Kidney epithelial cell (primary cell): ENCODE measurements around the gene MCFD2. TPM values are rescaled to one million over a fixed set of nuclear protein-coding genes. Genes with fewer than 3 reads are reported as not detected.

Source experiments
- DNase-seq: peaks from one replicate; pipeline ENCODE4 v3.0.0-alpha.2; 2010; ENCODE audit warnings: low read depth
- H3K27me3 ChIP-seq: 2 replicates; pipeline ENCODE4 v1.6.0; 2011; ENCODE audit warnings: low read length; ENCODE audit not compliant: control insufficient read depth, insufficient read depth
- H3K36me3 ChIP-seq: 2 replicates; pipeline ENCODE4 v1.5.1; 2011; ENCODE audit warnings: low read length; ENCODE audit not compliant: control insufficient read depth, insufficient read depth
- H3K4me3 ChIP-seq: 2 replicates; pipeline ENCODE4 v1.5.1; 2011; ENCODE audit warnings: low read depth, mild to moderate bottlenecking, control low read depth, low read length
- total RNA-seq: library from RNA; depleted of rRNA; stranded (reverse); fragments of >200 nt; gene quantifications from 2 replicates; pipeline ENCODE4 v1.2.3, GENCODE V29; 2015
- TF ChIP-seq, protein P1 (sequence below): IDR thresholded peaks from 2 replicates; pipeline ENCODE4 v1.5.1; 2011; ENCODE audit warnings: mild to moderate bottlenecking, moderate library complexity, low read length, control low read depth, inconsistent platforms; ENCODE audit not compliant: insufficient read depth, poor library complexity, severe bottlenecking

Gene MCFD2
- total RNA-seq, 1 donor from 2014 or later: 175 TPM

DNA sequence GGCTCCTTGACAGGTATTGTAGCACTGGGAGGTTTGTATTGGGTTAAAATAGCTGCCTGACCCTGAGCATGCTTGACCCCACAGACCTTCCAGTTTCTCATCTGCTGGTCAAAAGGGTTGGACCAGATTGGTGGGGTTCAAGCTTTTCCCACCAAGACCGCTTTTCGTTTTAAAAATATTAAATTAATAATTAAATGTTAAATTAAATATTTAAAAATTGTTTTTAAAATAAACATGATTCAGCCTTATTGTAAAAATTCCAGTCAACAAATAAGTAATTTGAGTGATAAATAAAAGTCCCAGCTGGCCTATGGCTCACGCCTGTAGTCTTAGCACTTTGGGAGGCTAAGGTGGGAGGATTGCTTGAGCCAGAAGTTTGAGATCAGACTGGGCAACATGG is 36.6 kb upstream of the MCFD2 start:
- no peaks in the 10 kb centered on the region for H3K27me3 ChIP-seq
- H3K4me3 ChIP-seq: no peak overlapping the region
- H3K36me3 ChIP-seq: peaks cover 1% of the 10 kb centered on the region
- no peak for DNase-seq
- TF ChIP-seq, protein P1, sequence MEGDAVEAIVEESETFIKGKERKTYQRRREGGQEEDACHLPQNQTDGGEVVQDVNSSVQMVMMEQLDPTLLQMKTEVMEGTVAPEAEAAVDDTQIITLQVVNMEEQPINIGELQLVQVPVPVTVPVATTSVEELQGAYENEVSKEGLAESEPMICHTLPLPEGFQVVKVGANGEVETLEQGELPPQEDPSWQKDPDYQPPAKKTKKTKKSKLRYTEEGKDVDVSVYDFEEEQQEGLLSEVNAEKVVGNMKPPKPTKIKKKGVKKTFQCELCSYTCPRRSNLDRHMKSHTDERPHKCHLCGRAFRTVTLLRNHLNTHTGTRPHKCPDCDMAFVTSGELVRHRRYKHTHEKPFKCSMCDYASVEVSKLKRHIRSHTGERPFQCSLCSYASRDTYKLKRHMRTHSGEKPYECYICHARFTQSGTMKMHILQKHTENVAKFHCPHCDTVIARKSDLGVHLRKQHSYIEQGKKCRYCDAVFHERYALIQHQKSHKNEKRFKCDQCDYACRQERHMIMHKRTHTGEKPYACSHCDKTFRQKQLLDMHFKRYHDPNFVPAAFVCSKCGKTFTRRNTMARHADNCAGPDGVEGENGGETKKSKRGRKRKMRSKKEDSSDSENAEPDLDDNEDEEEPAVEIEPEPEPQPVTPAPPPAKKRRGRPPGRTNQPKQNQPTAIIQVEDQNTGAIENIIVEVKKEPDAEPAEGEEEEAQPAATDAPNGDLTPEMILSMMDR: no peak

DNA sequence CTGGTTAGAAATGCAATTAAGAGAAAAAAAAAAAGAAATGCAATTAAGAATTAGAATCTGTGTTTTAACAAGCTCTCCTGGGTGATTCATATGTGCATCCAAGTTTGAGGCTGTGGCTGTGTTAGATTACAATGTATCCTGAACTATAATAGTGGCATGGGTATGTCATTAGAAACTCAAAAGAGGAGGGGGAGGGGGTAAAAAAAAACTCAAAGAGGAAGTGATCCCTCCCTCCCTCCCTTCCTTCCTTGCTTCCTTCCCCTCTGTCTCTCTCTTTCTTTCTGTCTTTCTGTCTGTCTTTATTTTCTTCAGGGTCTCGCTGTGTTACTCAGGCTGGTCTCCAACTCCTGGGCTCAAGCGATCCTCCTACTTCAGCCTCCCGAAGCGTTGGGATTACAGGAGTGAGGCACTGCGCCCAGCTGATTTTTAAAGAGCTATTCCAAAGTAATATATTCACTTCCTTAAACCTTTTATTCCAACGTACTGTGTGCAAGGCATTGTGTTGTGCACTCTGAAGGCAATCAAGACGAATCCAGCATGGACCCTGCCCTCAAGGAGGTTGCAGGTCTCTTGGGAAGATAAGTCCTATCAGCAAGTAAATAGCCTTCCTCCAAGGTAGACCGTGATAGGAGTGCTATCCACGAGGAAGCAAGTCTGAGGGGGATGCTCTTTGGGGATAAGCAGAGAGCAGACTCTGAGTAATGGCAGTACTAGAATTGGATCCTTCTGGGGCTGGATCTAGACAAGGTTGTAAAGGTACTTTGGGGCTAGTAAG is 35.9 kb upstream of the MCFD2 start:
- Histone ChIP-seq H3K27me3 (no peaks in the 10 kb centered on the region), H3K36me3 (no peaks in the 10 kb centered on the region), H3K4me3 (no peak overlapping the region)
- TF ChIP-seq, protein P1: no peak
- DNase-seq: no peak

DNA sequence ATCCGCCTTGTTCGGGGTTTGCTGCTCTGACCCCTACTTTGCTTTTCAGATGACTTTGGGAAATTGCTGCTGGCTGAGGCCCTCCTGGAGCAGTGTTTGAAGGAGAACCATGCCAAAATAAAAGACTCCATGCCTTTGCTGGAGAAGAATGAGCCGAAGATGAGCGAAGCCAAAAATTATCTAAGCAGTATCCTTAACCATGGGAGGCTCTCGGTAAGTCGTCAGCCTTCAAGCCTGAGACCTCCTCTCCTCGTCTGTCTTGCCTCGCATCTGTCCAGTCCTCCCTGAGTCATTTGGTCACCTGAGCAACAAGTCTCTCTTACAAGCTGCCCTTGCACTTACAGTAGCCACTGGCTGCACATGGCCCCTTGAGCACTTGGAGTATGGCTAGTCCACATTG is 34.7 kb upstream of the MCFD2 start:
- no peaks in the 10 kb centered on the region for H3K36me3 ChIP-seq
- TF ChIP-seq, protein P1: no peak
- no peak overlapping the region for H3K4me3 ChIP-seq
- DNase-seq: no peak
- no peaks in the 10 kb centered on the region for H3K27me3 ChIP-seq

DNA sequence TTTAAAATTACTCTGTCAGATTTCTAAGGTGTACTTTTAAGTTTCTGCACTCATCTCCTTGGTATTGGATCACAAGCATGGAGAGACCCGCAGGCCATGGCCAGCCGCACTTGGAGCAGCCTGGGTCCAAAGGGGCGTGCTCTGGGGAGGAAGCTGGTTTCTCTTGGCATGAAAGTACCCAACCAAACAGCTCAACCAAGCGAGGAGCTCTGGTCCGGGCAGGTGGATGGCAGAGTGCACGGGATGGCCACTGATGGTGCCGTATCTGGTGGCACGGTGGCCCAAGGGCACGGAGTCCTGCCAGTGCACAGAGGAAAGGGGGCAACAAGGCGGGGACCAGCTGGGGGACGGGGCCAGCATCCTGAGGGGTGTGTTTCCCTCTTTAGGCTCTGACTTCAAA is 32.2 kb upstream of the MCFD2 start:
- TF ChIP-seq, protein P1: no peak
- no peaks in the 10 kb centered on the region for H3K36me3 ChIP-seq
- DNase-seq: no peak
- no peaks in the 10 kb centered on the region for H3K27me3 ChIP-seq
- no peak overlapping the region for H3K4me3 ChIP-seq

DNA sequence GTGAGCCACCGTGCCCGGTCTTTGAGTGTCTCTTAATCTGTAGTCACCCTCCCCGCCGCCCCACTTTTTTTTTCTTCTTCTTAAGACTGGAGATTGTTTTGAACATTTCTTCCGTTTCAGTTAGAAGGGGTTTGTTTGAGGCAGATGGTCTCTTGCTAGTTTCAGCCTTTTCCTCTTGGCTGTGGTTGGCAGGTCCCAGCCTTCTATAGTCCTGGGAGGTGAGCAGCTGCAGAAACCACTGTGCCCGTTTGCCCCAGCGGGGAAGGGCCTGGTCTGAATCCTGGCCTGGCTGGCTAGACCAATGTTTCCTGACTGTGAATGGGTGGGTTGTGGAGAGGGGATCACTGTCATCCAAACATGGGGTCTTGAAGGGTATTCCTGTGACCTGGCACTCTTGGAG is 30.1 kb upstream of the MCFD2 start:
- no peak for DNase-seq
- Histone ChIP-seq H3K27me3 (no peaks in the 10 kb centered on the region), H3K36me3 (no peaks in the 10 kb centered on the region), H3K4me3 (no peak overlapping the region)
- TF ChIP-seq, protein P1: no peak
